ENCODE data around the gene CBLB.

The CBLB gene

DNA sequence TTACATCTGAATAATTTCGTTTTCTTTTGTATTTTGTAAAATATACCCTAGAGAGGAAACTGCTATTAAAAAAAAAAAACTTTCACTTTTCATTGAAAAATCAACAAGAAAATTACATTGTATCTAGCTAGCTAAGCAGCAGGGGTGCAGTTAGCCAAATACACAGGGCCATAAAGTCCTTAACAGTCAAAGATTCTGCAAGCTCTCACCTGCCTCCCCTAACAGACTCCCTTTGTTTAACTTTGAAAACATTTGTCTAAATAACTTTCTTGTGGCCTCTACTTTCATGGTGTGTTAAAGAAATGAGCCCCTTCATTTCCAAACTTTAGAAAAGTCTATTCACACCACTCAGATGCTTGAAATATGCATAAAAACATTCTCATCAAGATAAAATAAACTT, 23.3 kb downstream of the CBLB start:
- no peak for DNase-seq (ENCODE audit: low spot score)

DNA sequence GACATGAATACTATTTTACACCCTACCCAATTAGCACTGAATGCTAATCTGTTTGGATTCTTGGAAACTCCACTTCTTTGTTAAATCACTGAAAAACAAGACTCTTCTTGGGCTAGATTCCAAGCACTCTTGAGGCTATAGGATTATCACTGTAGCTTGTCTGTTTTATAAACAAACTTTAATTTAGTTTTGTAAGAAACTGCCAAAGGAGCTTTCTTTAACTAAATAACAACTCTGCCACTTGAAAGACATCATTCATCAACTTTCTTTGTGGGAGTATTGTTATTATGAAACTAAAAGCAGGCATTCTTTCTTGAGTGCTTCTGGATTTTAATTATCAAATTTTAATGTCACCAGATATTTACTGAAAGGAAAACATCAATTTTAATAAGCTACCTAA, 24.1 kb downstream of the CBLB start:
- DNase-seq (ENCODE audit: low spot score) = no peak

DNA sequence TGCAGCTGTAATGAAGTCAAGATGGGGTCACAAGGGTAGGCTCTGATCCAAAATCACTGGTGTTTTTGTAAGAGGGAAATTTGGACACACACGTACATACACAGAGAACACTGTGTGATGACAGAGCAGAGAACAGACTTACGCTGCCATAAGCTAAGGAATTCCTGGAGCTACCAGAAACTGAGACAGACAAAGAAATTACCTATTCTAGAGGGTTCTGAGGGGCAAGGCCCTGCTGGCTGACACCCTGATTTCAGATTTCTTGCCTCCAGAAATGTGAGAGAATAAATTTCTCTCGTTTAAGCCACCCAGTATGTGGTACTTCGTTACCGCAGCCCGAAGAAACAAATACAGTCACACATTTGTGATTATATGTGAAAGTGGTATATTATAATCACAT, 24.8 kb downstream of the CBLB start:
- no peak for DNase-seq (ENCODE audit: low spot score)

DNA sequence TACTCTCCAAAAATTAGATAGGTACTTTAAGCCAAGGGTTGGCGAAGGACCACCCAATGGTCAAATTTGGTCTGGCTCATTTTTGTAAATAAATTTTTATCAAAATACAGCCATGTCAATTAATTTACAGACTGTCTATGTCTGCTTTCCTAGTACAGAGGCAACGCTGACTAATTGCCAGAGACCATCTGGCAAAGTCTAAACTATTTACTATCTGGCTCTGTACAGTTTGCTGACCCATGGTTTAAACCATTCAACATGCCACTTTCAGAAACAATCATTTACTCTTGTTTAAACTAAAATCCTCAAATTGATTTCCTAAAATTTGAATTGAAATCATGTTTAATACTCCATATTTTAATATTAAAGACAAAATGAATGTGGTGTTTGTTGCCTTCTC, 25.9 kb downstream of the CBLB start:
- DNase-seq (ENCODE audit: low spot score) = no peak

DNA sequence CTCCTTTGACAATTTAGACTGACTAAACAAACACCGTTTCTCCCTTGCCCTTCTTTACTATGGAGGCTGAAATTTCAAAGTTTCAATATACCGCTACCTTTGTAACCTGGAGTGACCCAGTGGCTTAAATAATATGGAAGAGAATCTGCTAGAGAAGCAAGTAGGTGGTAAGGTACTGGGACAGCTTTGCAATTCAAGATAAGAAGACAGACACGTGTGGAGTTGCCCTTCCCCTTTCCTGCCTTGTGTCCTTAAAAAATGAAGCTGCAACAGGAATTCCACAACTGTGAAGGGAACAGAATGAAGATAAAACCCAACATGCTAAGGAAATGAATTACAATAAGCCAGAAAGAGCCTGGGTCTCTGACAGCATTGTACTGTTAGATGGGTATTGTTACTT, 26.4 kb downstream of the CBLB start:
- no peak for DNase-seq (ENCODE audit: low spot score)

DNA sequence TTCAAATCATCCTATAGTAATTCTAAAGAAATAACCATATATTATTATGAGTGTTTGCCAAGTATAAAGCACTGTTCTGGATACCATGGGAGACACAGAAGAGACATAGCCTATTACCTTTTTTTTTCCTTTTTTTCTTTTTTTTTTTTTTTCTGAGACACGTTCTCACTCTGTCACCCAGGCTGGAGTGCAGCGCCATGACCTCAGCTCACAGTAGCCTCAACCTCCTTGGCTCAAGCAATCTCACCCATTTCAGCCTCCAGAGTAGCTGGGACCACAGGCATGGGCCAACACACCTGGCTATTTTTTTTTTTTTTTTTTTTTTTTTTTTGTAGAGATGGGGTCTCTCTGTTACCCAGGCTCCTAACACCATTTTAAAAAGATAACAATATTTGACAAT, 30.9 kb downstream of the CBLB start:
- no peak for DNase-seq (ENCODE audit: low spot score)

DNA sequence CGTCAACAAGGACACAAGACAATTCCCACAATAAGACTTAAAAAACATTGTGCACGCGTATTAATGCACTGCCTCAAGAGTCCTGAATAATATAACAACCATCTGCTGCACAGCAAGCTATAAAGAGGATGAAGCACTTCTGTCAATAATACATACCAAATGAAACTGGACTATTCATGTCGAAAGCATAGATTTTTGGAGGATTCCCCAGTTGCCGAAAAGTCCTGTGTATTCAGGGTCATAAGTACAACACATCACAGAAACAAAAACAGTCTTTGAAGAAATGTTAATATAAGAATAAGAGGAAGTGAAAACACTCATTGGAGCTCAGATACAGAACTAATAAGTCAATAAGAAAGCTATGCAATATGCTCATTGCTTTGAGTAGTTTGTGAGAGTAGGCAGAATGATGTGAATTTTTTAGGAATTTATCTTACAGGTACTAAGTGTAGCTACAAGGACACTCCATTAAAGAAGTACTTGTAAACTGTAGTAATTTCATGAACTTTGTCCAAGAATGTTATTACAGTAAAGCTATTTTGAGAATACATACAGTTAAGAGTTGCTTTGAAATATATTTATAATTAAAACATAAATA, 31.6 kb downstream of the CBLB start:
- no peak for DNase-seq (ENCODE audit: low spot score)

DNA sequence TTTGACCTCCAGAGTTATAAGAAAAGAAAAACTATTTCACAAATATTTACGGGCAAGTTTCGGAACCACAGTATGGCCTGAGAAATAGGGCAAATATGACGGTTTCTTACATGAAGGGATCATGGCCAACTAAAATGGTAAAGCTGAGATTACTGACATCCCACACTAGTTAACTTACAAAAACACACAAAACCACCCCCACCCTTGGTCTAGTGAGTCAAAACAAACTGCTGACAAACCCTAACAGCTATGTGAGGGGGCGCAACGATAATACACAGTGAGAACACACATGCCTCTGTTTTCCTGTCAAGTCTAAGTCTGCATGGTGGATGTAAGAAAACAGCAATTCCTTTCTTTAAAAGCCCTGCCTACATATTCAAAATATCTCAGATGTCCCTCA, 32.3 kb downstream of the CBLB start:
- peak; percentile 24 for DNase-seq (ENCODE audit: low spot score)

DNA sequence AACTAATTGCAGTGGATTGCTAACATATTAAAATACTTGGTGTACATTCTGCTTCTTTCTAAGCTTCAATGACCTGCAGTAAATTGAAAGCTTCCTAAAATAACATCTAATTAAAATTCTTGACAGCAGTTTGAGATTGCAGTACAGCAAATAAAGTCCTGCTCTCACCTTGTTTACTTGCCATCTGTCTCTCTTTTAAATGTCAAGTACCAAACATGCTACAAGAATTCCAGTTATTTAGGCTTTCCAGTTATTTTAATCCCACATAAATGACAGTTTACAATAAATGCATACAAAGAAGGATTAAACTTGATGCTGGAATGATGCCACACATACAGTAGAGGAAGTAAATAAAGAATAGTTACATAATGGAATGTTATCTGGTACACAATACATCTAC, 33.2 kb downstream of the CBLB start:
- DNase-seq (ENCODE audit: low spot score) = no peak

DNA sequence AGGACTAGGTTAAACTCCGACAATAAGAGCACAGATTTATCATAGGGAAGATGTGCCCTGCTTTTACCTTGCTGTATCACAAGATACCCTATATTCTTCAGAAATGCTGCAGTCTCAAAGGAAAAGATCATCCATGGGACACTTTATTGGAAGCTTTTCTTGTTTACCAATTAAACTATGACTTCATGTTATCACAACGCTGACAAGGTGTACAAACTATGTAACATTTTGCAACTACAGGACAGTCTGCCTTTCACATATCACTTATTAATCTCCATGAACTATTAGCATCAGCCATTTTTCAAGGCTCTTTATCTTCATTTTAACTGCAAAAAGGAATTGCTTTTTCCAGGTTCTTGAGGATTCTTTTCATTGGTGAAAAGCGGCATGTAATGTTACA, 34.0 kb downstream of the CBLB start:
- no peak for DNase-seq (ENCODE audit: low spot score)

DNA sequence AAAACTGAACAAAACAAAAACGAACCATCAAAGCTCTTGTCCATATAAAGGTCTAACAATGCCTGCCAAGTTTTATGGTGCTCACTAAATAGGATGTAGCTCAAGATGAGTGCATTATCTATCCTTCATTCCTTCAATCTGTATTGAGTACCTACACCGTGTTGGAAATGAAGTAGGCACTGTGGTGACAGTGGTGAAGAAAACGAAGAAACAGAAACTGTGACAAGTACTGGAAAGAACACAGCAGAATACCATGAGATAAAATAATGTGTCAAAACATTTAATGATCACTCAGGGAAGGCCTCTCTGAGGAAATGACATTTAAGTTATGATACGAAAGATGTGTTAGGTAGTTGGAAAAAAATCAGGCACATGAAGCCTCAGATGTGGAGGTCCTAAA, 36.2 kb downstream of the CBLB start:
- no peak for DNase-seq (ENCODE audit: low spot score)

DNA sequence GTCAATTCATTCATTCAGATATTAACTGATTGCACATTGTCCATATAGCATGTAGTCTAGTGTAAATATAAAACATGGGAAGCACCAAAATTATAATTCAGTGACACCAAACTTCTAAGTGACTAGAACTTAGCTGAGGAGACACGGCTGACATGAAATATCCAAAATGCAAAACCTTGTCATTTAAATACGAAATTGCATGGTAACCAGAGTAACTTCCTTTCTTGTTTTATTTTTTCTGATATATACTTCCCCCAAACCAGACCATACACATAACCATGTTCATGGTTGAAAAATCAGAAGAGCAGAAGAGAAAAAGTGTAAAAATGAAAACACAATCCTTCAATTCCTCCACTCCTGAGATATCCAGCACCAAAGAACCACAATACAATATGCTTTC, 38.0 kb downstream of the CBLB start:
- no peak for DNase-seq (ENCODE audit: low spot score)

DNA sequence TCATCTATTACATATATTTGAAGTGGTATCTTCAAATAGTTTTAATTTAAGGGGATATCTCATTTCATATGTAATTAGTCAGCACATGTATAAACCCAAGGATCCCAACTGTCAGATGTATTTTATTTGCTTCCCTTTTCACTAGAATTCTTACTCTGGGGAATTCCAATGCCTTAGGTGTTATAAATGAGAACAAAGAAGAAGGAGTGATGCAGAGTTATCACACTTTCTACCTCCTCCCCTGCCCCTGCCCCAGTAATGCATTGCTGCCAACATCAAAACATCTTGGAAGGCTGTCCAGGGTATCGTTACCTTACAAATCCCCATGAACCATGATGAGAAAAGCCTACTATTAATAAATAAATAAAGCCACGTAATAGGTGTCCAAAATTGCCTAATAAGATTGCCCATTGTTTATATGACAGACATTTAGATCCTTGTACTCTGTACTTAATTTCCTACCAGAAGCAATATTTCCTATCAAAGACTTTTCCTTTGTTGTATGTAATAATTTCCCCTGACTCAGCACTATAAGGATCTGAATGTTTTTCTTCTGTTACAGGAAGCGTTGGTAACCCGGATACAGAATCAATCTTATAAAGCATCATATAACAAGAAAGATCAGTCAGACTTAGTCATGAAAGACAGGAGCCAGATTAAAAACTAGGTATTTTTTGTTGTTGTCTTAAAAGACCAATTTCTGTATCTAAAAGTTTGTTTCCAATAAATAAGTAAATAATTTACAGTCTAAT, 38.8 kb downstream of the CBLB start:
- no peak for DNase-seq (ENCODE audit: low spot score)

DNA sequence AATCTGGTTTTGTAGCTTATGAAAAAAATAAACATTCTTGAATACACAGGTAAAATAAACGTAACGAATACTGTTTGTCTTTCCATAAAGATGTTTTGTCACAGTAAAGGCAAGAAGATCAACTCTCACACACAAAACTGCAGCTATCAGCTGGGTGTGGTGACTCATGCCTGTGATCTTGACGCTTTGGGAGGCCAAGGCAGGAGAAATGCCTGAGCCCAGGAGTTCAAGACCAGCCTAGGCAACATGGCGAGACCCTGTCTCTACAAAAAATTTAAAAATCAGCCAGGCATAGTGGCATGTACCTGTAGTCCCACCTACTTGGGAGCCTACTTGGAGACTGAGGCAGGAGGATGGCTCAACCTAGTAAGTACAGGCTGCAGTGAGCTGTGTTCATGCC, 39.6 kb downstream of the CBLB start:
- DNase-seq (ENCODE audit: low spot score) = no peak

DNA sequence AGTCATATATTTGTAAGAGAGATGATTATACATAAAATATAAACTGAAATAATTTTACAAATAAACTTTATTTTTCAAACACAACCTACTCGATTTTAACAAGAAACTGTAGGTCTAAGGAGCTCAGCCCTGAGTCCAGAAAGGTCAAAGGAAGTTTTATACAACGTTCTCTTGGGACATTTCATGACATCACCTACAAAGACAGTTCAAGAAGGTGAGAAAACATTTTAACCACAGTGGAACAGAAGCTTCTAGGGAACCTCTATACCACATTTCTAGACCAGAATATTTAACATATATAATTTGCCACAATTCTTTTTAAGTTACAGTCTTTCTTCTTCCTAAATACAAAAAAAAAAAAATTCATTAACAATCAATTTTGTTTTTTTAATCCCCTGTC, 40.1 kb downstream of the CBLB start:
- DNase-seq (ENCODE audit: low spot score) = no peak

DNA sequence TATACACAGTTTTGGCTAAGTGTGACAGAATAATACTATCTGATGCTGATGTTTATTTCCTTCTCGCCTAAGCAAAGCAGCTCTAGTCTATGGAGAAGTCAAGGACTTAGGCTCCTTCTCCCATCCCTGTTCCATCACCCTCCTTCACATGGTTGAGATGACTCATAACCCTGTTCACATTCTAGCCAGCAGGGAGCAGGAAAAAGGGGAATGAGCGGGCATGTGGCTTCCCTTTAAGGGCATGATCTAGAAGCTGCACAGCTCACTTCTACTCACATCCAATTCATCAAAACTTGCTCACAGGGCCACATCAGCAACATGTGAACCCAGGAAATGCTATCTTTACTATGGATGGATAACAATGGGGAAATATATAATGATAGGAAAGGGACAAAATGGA, 40.9 kb downstream of the CBLB start:
- peak; percentile 61 for DNase-seq (ENCODE audit: low spot score)

DNA sequence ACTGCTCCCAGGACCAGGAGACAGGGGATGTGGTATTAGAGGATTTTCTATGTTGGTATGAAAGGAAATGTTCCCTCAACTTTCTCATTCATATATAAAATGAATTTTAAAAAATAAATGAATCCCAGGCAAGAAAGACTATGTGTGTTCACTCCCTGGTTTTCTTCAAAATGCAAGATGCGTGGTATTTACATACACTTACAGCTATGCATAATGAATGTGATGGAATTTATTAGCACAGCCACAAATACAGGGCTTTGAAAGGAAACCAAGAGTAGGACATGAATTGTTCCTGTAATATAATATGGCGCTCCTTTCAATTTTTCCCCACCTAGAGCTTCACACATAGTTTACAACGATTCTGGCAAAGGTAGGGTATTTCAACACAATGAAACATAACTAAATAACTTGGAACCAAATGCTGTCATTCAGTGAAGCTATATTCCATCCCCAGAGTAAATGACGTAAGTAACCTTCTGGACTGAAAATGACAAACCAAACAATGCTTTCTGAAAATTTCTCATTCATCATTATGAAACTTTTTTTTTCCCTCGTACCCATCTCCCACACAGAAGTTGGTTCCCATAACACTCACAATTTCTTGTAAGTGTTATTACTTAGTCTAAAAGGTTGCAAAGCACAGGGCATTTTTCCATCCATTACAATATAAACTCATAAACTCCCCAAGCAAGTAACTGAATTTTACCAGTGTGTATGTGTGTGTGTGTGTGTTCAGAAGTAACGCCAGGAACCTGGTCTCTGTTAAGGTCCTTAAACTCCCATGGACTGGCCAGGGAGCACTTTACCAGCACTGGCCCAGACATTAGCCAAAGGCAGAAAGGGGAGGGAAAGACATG, 41.8 kb downstream of the CBLB start:
- DNase-seq (ENCODE audit: low spot score) = no peak

DNA sequence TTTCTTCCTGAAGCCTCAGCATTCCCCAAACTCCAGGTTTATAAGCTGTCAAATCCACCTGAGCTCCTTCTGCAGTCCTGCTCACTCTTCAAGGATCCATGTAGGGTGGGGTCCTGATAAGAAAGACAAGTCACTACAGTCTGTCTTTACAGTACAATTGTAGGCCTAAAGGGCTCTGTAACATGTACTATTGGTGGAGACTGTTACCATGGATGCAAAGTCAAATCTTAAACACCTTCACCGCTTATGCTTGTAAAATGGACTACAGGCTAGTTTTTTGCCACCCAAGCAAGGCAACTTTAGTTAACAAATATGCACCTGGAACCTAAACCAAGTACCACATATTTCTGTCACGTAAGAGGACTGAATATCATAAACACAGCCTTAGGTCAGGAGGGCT, 44.7 kb downstream of the CBLB start:
- no peak for DNase-seq (ENCODE audit: low spot score)

DNA sequence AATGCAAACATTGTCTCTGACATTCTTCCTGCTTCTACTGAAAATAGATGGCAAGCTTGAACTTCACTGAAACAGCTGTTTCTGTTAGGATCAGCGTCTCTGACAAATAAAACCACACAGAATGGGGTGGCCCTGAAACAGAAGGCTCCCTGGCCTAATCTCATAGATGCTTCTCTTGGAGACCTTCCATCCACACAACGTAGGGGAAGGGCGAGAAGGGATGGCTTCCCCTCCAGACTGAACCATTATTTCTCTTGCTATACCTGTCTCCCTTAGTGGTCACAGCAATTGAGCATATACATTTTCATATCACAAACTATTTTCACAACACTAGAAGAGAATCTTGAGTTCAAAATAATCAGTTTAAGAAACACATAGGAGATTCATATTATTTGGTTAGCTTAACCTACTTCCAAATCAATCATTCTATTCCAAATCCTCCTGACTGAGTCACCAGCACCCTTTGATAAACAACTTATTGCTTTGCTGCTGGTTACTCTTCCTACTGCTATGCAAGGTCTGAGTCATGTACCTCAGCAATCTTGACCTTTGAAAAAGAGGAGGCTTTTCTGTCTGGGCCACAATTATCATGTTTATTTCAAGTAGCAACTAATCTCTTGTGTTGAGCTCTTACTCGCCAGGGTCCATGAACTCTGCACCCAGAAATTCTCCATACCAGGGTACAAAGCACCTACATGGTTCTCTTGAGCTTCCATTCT, 45.5 kb downstream of the CBLB start:
- peak; percentile 75 for DNase-seq (ENCODE audit: low spot score)

DNA sequence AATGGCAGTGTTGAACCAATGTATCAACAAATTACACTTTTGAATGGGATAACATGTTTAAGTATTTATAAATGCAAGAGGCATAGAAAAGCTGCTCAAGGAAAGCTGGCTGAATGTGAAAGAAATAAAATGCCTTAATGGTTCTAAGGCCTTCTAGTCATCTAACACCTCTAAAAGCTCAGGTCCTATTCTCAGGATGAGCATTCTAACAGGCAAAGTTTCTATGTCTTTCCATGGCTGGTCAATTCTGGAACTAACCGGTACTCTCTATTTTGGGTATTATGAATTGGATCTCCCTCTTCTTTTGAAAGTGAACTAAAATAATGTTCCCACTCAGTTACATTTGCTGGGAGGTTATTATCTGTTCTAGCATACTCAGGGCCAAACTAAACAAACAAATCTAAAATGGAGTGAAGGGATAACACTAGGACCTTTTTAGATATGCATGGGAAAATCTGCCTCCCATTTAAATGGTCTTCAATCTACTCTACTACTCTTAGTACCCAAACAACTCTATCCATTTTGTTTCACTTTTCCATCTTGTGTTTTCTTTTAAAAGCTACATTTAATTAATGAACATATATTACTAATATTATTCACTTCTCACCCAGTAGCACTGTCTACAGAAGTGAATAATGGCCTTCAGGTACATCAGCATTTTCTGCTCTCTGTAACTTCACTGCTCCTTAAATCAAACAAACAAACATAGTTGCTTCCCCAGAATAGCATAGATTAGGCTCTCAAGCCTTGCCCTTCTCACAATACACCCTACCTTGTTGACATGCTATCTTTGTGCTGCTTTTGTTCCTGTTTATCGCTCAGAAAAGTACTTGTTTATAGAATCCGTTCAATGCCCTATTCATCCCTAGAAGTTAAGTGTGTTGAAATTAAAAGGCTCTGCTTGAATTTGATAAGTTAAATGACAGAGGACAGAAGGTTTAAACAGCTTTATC, 46.4 kb downstream of the CBLB start:
- no peak for DNase-seq (ENCODE audit: low spot score)

DNA sequence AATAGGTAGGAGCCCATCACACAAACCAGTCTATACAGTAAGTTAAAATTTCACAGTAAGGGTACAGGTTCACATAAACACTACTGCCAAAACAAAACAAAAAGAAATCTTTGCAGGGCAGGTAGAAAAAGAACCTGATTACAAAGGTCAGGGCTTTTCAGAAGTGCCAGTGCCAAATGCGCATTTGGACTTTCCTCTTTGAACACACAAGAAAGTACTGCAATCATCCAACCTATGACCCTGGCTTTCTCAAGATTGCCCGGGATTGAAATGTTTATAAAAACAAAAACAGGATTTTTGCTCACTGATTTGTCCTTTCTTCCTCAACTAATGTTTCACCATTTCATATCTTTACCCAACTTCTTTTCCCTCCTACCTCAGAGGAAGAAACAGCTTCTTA, 47.4 kb downstream of the CBLB start:
- no peak for DNase-seq (ENCODE audit: low spot score)

All from AG20443 (cell line).